H1 (cell line): ENCODE data around the gene TMEM169. TPM values are rescaled to one million over a fixed set of nuclear protein-coding genes. Genes with fewer than 3 reads are reported as not detected.

Source experiments
- CBX8 ChIP-seq: fragments of 300-800, 300-1000 bp; sonication (generic); IDR thresholded peaks from 2 replicates; pipeline ENCODE4 v1.7.1; 2016; ENCODE audit warnings: low read depth, low read length, borderline replicate concordance
- EGR1 ChIP-seq: IDR thresholded peaks from 2 replicates; pipeline ENCODE4 v1.6.1; 2011; ENCODE audit warnings: low read depth, low read length, borderline replicate concordance
- EP300 ChIP-seq, 2 experiments: IDR thresholded peaks; 1 replicate in 1 of 2; 2 replicates in 1 of 2; pipeline ENCODE4 v1.6.1; 2011 to 2012; ENCODE audit warnings: low read depth in 2 of 2, low read length in 2 of 2, mild to moderate bottlenecking in 2 of 2, borderline replicate concordance in 1 of 2, inconsistent platforms in 1 of 2, moderate library complexity in 1 of 2
- KDM4A ChIP-seq: IDR thresholded peaks from one replicate; pipeline ENCODE4 v1.7.1; 2012; ENCODE audit warnings: low read depth, mild to moderate bottlenecking, moderate library complexity, low read length, inconsistent platforms; ENCODE audit not compliant: severe bottlenecking
- polyA plus RNA-seq, 7 experiments: library from polyadenylated mRNA; depleted of rRNA in 3 of 7; stranded (reverse) in 5 of 7; unstranded in 2 of 7; fragments of >200 nt in 5 of 7; fragments of 200-250 nt in 2 of 7; gene quantifications; 1 replicate in 5 of 7; 2 replicates in 1 of 7; 4 replicates in 1 of 7; pipeline versions ENCODE4 v1.2.1 to v1.2.3, GENCODE V29; 2011 to 2013; ENCODE audit warnings: missing spikeins in 2 of 7, mixed read lengths in 2 of 7
- total RNA-seq: library from RNA; stranded (reverse); fragmentation: NEBNext Ultra II Directional; extraction: Animal tissue kit (Norgen Biotek cat#: 25700); gene quantifications from 2 replicates; pipeline ENCODE4 v1.2.1, GENCODE V29; 2021

Gene TMEM169
- total and polyA plus RNA-seq, 2 of the 8 experiments (the other 6 are each of a cell fraction or from before 2014, with no cell fraction given), result 0.41 to 2.4 TPM

- TF ChIP-seq CBX8 (no peak), EP300 (IDR thresholded peaks at IDR 0.05; ENCODE audit: borderline replicate concordance in 1 of 2, low read depth in 2 of 2, low read length in 2 of 2) (no peak), EGR1 (no peak), KDM4A (no peak)
These were observed 24.0 kb upstream of the TMEM169 start (continued) for GRCh38 chr2:216057688-216058193.
